ENCODE measurements around the gene HTT.
"Not testable (repeated sequence)": the region's sequence is repeated elsewhere in the genome, so short reads cannot be mapped to it uniquely, and the experiment has no call there.

HTT gene

GRCh38 chr4:3158841-3159240, 84.4 kb downstream of the HTT start:
- DNase-seq (ENCODE audit: low read depth in 1 of 2, low spot score in 1 of 2): no peak
- no peak for TF ChIP-seq GABPA (IDR thresholded peaks at IDR 0.05; ENCODE audit: low read depth)
- TF ChIP-seq POLR2AphosphoS5 (IDR thresholded peaks at IDR 0.05; ENCODE audit: low read depth): no peak
- no peak for TF ChIP-seq REST (IDR thresholded peaks at IDR 0.05; ENCODE audit: insufficient replicate concordance, low read depth)
- no peak for TF ChIP-seq SPI1 (IDR thresholded peaks at IDR 0.05; ENCODE audit: borderline replicate concordance, low read depth)
- no peak for TF ChIP-seq CTCF (IDR thresholded peaks at IDR 0.05; ENCODE audit: insufficient read depth, low read length)
- no peaks in the 10 kb centered on the region for H3K27me3 ChIP-seq (ENCODE audit: insufficient read depth, poor library complexity, severe bottlenecking)
- no peak overlapping the region for H3K27ac ChIP-seq (replicated peaks)
- no peak overlapping the region for H3K4me3 ChIP-seq (replicated peaks; ENCODE audit: insufficient read depth, low read length)

GRCh38 chr4:3160438-3160837, 86.0 kb downstream of the HTT start:
- Histone ChIP-seq H3K27ac (replicated peaks) (no peak overlapping the region), H3K27me3 (ENCODE audit: insufficient read depth, poor library complexity, severe bottlenecking) (no peaks in the 10 kb centered on the region), H3K4me3 (replicated peaks; ENCODE audit: insufficient read depth, low read length) (no peak overlapping the region)
- peak in 1 of 2 experiments; percentile 11 for DNase-seq (ENCODE audit: low read depth in 1 of 2, low spot score in 1 of 2)
- TF ChIP-seq POLR2AphosphoS5 (IDR thresholded peaks at IDR 0.05; ENCODE audit: low read depth) (no peak), CTCF (IDR thresholded peaks at IDR 0.05; ENCODE audit: insufficient read depth, low read length) (no peak), SPI1 (IDR thresholded peaks at IDR 0.05; ENCODE audit: borderline replicate concordance, low read depth) (no peak), REST (IDR thresholded peaks at IDR 0.05; ENCODE audit: insufficient replicate concordance, low read depth) (no peak), GABPA (IDR thresholded peaks at IDR 0.05; ENCODE audit: low read depth) (no peak)

- not testable (repeated sequence) for H3K27me3 ChIP-seq (ENCODE audit: insufficient read depth, poor library complexity, severe bottlenecking); H3K4me3 ChIP-seq (replicated peaks; ENCODE audit: insufficient read depth, low read length); H3K27ac ChIP-seq (replicated peaks); DNase-seq (ENCODE audit: low read depth in 1 of 2, low spot score in 1 of 2)
Observed at GRCh38 chr4:3161044-3161443, 86.6 kb downstream of the HTT start.

- DNase-seq (ENCODE audit: low read depth in 1 of 2, low spot score in 1 of 2); H3K27ac ChIP-seq (replicated peaks); H3K4me3 ChIP-seq (replicated peaks; ENCODE audit: insufficient read depth, low read length); H3K27me3 ChIP-seq (ENCODE audit: insufficient read depth, poor library complexity, severe bottlenecking): not testable (repeated sequence)
Observed at GRCh38 chr4:3166434-3166833, 92.0 kb downstream of the HTT start.

GRCh38 chr4:3168029-3168428, 93.5 kb downstream of the HTT start:
- TF ChIP-seq GABPA (IDR thresholded peaks at IDR 0.05; ENCODE audit: low read depth) (no peak), CTCF (IDR thresholded peaks at IDR 0.05; ENCODE audit: insufficient read depth, low read length) (no peak), REST (IDR thresholded peaks at IDR 0.05; ENCODE audit: insufficient replicate concordance, low read depth) (no peak), SPI1 (IDR thresholded peaks at IDR 0.05; ENCODE audit: borderline replicate concordance, low read depth) (no peak), POLR2AphosphoS5 (IDR thresholded peaks at IDR 0.05; ENCODE audit: low read depth) (no peak)
- no peak for DNase-seq (ENCODE audit: low read depth in 1 of 2, low spot score in 1 of 2)
- no peak overlapping the region for H3K27ac ChIP-seq (replicated peaks)
- no peak overlapping the region for H3K4me3 ChIP-seq (replicated peaks; ENCODE audit: insufficient read depth, low read length)
- no peaks in the 10 kb centered on the region for H3K27me3 ChIP-seq (ENCODE audit: insufficient read depth, poor library complexity, severe bottlenecking)
